LHCN-M2 (cell line): ENCODE measurements around the gene CHST13. TPM values are rescaled to one million over a fixed set of nuclear protein-coding genes. Genes with fewer than 3 reads are reported as not detected.

Experiments
- DNase-seq: peaks from one replicate; pipeline ENCODE4 v3.0.0-alpha.2; 2012; ENCODE audit warnings: low read depth
- total RNA-seq: library from RNA; depleted of rRNA; stranded (reverse); fragments of >200 nt; gene quantifications from 2 replicates; pipeline ENCODE4 v1.2.3, GENCODE V29; 2014

Gene CHST13
- total RNA-seq, 1 experiment from 2014 or later = not detected

- DNase-seq = no peak
These were observed 29.5 kb downstream of the CHST13 start for GRCh38 chr3:126553284-126554084.

- no peak for DNase-seq
These were observed 30.9 kb downstream of the CHST13 start for GRCh38 chr3:126554560-126555525.

GRCh38 chr3:126555795-126556636 lies 32.1 kb downstream of the CHST13 start:
- DNase-seq = no peak

- DNase-seq = no peak
These were observed 32.9 kb downstream of the CHST13 start for GRCh38 chr3:126556637-126557414.

GRCh38 chr3:126557415-126557745 lies 33.4 kb downstream of the CHST13 start:
- DNase-seq = no peak

- DNase-seq = no peak
These were observed 33.8 kb downstream of the CHST13 start for GRCh38 chr3:126557761-126558160.

GRCh38 chr3:126558336-126559071 lies 34.5 kb downstream of the CHST13 start, which contains the start of gene C3orf22:
TSS of gene C3orf22 (minus strand) at chr3:126558932. CDS start at chr3:126553390, 5,542 bp downstream.
- DNase-seq = no peak

GRCh38 chr3:126562737-126563276 lies 38.9 kb downstream of the CHST13 start:
- no peak for DNase-seq

- peak; percentile 13 for DNase-seq
These were observed 43.9 kb downstream of the CHST13 start for GRCh38 chr3:126567696-126568438.

- DNase-seq = no peak
These were observed 44.9 kb downstream of the CHST13 start for GRCh38 chr3:126568776-126569342.

- DNase-seq = no peak
These were observed 45.5 kb downstream of the CHST13 start for GRCh38 chr3:126569390-126569975.

GRCh38 chr3:126570103-126570541 lies 46.2 kb downstream of the CHST13 start:
- DNase-seq = no peak

- no peak for DNase-seq
These were observed 47.1 kb downstream of the CHST13 start for GRCh38 chr3:126571078-126571477.

GRCh38 chr3:126573492-126574117 lies 49.6 kb downstream of the CHST13 start:
- DNase-seq = no peak

GRCh38 chr3:126577261-126577660 lies 53.3 kb downstream of the CHST13 start:
- no peak for DNase-seq

- DNase-seq = no peak
These were observed 54.7 kb downstream of the CHST13 start for GRCh38 chr3:126578702-126579101.

GRCh38 chr3:126580746-126581145 lies 56.8 kb downstream of the CHST13 start:
- DNase-seq = no peak

GRCh38 chr3:126581569-126581968 lies 57.6 kb downstream of the CHST13 start:
- no peak for DNase-seq
